ENCODE measurements around the gene TOP2B. TPM values are rescaled to one million over a fixed set of nuclear protein-coding genes. Genes with fewer than 3 reads are reported as not detected.

The TOP2B gene
- total RNA-seq, 1 donor = 76.6 TPM

- DNase-seq (ENCODE audit: low read depth) = no peak
- H3K4me3 ChIP-seq (ENCODE audit: low read depth, low read length) = no peak overlapping the region
- TF ChIP-seq CTCF (IDR thresholded peaks at IDR 0.05; ENCODE audit: insufficient read depth, low read length) = no peak
Observed at GRCh38 chr3:25575001-25575400, 89.7 kb downstream of the TOP2B start.

- no peak for TF ChIP-seq CTCF (IDR thresholded peaks at IDR 0.05; ENCODE audit: insufficient read depth, low read length)
Observed at GRCh38 chr3:25574172-25574765, 90.4 kb downstream of the TOP2B start.

GRCh38 chr3:25573386-25574171 is 91.1 kb downstream of the TOP2B start:
- H3K4me3 ChIP-seq (ENCODE audit: low read depth, low read length) = no peak overlapping the region
- TF ChIP-seq CTCF (IDR thresholded peaks at IDR 0.05; ENCODE audit: insufficient read depth, low read length) = no peak
- no peak for DNase-seq (ENCODE audit: low read depth)

More at GRCh38 chr3:25574172-25574765, 90.4 kb downstream of the TOP2B start:
- H3K4me3 ChIP-seq (ENCODE audit: low read depth, low read length) = no peak overlapping the region
- DNase-seq (ENCODE audit: low read depth) = no peak

- peak; percentile 26 for DNase-seq (ENCODE audit: low read depth)
- TF ChIP-seq CTCF (IDR thresholded peaks at IDR 0.05; ENCODE audit: insufficient read depth, low read length) = no peak
- no peak overlapping the region for H3K4me3 ChIP-seq (ENCODE audit: low read depth, low read length)
Observed at GRCh38 chr3:25572919-25573385, 91.8 kb downstream of the TOP2B start.

- no peak for DNase-seq (ENCODE audit: low read depth)
Observed at GRCh38 chr3:25572336-25572735, 92.4 kb downstream of the TOP2B start.

GRCh38 chr3:25571285-25571684 is 93.4 kb downstream of the TOP2B start:
- no peak for TF ChIP-seq CTCF (IDR thresholded peaks at IDR 0.05; ENCODE audit: insufficient read depth, low read length)
- H3K4me3 ChIP-seq (ENCODE audit: low read depth, low read length) = no peak overlapping the region
- no peak for DNase-seq (ENCODE audit: low read depth)

More at GRCh38 chr3:25572336-25572735, 92.4 kb downstream of the TOP2B start:
- TF ChIP-seq CTCF (IDR thresholded peaks at IDR 0.05; ENCODE audit: insufficient read depth, low read length) = no peak
- H3K4me3 ChIP-seq (ENCODE audit: low read depth, low read length) = no peak overlapping the region
